Right lobe of liver (tissue), 4 donors: Measurements from ENCODE around the gene WDR62.

Experiments
- POLR2A ChIP-seq: fragments of 450-650 bp; IDR thresholded peaks from one replicate; pipeline ENCODE4 v1.6.1; 2017; ENCODE audit warnings: antibody characterized with exemption, mild to moderate bottlenecking
- TF ChIP-seq, protein P1 (sequence below), 4 donors: fragments of 200-600 bp in 3 of 4; fragments of 450-650 bp in 1 of 4; IDR thresholded peaks; one replicate each; pipeline versions ENCODE4 v1.5.1 to v1.8.0; 2016 to 2022; ENCODE audit warnings: antibody characterized with exemption in 4 of 4, mild to moderate bottlenecking in 2 of 4
- donor health status: DM: no; HTN: no; CAD: no.
- donor health status: DM: no; HTN: no; CAD: no.
- donor health status: DM: no; HTN: yes; CAD: no.

DNA sequence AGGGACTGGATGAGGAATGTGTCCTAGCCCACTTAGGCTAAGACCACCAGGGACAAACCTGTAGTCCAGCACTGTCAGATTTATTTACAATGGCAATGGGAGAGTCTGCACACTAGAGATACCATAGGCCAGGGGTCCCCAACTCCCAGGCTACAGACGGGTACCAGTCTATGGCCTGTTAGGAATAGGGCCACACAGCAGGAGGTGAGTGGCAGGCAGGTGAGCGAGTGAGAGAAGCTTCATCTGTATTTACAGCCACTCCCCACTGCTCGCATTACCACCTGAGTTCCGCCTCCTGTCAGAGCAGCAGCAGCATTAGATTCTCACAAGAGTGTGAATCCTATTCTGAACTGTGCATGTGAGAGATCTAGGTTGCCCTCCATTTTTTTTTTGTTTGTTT lies 3.1 kb upstream of the WDR62 start:
- TF ChIP-seq, protein P1, sequence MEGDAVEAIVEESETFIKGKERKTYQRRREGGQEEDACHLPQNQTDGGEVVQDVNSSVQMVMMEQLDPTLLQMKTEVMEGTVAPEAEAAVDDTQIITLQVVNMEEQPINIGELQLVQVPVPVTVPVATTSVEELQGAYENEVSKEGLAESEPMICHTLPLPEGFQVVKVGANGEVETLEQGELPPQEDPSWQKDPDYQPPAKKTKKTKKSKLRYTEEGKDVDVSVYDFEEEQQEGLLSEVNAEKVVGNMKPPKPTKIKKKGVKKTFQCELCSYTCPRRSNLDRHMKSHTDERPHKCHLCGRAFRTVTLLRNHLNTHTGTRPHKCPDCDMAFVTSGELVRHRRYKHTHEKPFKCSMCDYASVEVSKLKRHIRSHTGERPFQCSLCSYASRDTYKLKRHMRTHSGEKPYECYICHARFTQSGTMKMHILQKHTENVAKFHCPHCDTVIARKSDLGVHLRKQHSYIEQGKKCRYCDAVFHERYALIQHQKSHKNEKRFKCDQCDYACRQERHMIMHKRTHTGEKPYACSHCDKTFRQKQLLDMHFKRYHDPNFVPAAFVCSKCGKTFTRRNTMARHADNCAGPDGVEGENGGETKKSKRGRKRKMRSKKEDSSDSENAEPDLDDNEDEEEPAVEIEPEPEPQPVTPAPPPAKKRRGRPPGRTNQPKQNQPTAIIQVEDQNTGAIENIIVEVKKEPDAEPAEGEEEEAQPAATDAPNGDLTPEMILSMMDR (IDR thresholded peaks at IDR 0.05) = no peak
- TF ChIP-seq POLR2A = no peak
